HG03045 (cell line): ENCODE measurements around the gene REXO5.
"Not testable (repeated sequence)": the region's sequence is repeated elsewhere in the genome, so short reads cannot be mapped to it uniquely, and the experiment has no call there.

ENCODE experiments used
- ATAC-seq: cut with Tn5 transposase; IDR thresholded peaks from one replicate; pipeline ENCODE4 v1.9.1; 2021; ENCODE audit warnings: mild to moderate bottlenecking, moderate library complexity; ENCODE audit not compliant: unreplicated experiment

Gene REXO5

DNA sequence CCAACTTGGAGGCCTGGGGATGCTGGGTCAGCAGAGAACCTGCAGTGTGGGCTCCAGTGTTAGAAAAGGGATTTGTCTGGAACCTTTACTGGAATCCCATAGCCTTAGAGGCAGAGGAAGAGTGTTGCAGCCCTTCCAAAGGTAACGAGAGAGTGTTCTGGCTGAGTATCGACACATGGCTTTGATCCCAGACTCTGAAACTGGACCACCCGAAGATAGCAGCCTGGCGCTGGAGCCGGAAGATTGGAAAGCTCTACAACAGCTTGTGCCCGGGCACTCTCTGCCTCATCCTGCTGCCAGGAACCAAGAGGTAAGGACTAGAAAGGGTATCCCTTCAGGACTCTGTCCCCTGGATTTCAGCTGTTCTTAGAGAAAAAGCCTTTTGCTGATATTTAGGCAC lies 39.7 kb downstream of the REXO5 start:
- ATAC-seq: no peak

DNA sequence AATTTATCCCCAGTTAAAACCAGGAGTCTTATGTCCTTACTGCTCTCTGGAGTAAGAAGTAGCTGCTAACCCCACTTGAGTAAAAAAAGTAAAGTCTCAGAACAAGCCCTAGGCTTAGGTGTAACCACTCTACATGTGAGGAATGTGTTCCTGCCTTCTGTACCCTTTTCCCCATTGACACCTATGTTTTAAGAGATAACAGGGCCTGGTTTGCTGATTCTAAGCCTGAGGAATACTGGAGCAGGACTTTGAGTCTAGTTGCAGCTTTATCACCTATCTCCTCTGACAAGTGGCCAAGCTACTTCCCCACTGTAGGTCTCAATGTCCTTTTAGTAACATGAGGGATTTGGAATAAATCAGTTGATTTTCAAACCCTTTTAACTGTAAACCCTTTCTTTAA lies 40.2 kb downstream of the REXO5 start:
- ATAC-seq: no peak

DNA sequence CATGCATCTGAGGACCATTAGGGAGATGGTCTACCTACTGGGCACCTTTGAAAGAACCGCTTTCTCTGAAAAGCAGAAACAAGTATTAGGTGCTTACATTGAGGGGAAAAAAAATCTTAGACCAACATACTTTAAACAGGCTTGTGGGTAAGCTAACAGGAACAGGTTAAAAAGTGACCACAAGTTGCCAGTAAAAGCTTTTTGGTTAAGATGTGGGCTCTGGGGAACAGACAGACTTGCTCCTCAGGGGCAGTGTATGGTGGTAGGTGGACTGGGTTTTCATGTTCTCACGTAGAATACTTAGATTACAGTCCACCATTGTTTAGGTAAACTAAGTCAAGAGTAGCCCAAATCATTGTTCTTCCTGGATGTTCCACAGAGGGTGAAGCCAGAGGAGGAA lies 41.2 kb downstream of the REXO5 start:
- ATAC-seq: no peak

DNA sequence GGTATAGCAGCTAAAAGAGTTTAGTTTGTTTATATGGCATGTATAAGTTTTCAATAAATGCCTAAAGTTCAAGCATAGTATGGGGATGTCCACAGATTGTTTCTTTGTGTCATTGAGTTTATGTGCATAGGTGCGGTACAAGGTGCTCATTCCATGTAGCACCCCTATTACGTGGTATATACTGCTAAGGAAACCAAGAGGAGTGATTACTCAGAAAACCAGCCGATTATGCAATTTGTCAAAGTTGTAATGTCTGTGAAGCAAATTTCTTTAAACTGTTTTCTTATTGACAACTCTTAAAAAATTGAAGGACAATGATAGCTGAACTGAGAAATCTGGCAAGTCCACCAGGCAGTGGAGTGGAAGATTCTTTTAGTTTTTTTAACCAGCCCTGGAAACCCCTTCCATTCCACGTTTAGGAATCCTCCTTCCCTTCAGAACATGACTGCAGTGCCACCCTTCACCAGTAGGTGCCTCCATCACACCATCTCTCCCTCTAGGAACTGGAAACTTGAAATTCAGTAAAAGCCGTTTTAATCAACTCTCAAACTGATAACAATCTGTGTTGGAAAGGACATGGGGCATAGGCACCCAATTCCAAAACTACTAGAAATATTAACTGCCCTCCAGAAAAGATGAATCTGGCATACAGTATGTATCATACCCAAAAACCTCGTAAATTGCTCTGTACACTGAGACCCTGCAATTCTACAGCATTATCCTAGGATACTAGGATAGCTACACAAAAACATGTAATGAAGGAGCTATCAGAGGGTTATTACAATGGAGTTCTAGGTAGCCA lies 43.5 kb downstream of the REXO5 start:
- no peak for ATAC-seq

DNA sequence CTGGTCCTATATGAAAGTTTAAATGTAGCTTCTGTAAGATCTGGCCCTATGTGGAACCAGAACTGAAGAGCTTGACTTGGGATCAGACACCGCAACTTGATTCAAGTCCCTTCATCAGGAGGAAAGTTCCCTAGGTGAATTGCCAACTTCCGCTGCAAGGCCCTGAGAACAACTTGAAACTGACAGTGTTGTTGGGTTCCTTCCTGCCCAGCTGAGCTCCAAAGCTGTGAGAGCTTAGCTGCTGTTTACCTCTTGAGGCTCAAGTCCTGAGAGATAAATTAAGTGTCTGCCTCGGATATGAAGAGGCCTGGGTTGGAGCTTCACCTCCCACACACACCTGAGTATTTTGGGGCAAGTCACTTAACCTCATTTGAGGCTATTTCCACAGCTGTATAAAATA lies 44.7 kb downstream of the REXO5 start:
- no peak for ATAC-seq

DNA sequence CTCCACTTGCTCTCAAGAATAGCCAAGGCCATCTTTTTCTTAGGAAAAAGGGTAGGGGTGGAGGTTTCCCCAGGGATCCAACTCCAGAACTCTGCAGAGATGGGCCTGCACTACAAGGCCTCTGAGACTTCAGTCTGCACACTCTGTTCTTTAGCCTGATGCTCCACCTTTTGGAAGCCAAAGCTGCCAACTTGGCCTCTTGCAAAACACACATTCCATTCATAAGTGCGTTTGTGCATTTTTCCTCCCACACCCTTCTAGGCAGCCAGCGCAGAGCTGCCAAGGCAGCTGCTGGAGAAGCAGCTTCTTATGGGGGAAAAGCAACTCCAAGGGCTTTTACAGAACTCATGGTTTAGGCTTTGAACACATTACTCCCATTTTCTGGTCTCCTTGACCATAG lies 45.3 kb downstream of the REXO5 start:
- ATAC-seq: no peak

DNA sequence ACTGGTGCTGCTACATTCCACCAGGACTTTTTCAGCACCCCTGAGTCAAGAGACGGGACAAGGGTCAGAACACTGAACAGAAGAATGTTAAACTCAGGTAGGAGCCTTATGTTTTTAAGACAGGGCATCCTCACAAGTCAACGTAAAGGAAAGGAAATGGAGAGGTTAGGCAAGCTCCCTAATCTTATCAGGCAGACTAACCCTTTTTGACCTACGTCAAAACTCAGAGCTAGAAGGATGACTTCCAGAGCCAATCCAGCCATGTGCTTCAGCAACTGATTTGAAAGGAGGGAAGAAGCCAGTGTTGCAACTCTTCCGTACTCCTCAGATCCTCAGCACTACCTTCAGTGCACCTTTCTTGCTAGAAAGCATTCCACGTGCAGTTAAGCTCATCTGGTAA lies 46.8 kb downstream of the REXO5 start:
- no peak for ATAC-seq

DNA sequence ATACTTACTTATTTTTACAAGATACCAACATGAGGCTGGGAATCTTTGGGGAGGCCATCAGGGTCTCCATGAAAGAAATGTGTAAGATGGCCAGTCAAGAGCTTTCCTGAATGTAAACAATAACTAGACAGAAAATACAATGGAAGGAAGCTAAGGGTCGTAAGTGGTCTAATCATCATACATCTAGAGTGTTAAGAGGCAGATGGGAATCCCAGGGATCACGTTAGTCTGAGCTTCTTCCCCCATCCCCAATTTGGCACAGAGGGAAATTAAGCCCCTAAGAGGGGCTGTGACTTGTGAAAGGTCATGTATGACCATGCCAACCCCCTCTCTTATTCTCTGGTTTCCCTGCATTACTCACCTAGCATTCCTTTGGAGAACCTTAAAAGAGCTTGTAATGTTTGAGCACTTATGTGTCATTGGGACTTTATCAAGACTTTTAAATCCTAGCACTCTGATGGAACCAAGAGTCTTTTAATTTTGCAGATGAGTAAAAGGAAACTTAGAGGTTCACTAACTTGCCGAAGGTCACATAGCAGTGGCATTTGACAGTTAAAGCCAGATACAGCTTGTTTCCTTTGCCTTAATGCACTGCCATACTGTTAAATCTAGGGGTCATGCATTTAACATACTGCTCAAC lies 47.8 kb downstream of the REXO5 start:
- ATAC-seq: no peak

DNA sequence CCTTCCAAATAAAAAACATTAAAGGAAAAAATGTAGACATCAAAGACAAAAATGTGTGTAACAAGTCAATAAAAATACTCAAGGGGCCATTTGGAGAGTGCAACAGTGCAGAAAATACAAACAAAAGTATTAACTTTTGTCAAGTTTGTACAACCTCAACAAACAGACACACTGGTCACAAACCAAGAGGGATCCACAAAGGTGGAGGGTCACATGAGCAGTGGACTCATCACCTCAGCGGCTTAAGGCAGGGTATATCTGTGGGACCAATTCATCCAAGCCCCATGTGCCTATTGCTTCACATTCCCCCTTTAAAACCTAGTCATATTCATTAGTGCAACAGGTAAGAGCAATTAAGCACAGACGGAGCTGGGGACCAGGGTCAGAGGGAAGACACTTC lies 48.6 kb downstream of the REXO5 start:
- ATAC-seq: no peak

DNA sequence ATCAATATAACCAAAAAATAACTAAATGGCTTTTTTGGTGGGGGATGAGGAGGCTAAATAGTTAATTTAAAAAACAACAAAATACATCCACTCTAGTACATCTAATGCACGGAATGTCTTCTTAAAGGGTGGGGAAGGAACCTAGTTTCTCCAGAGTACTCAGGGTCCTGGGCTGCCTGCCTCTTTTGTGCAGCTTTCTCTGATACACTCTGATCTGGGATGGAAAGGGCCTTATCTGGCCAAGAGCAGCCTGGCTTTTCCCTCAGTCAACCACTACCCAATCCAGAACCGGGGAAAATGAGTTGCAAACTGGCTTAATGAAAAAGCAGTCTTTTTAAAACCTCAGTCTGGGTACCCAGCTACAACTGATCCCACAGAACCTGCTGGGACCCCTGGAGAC lies 51.0 kb downstream of the REXO5 start:
- no peak for ATAC-seq

DNA sequence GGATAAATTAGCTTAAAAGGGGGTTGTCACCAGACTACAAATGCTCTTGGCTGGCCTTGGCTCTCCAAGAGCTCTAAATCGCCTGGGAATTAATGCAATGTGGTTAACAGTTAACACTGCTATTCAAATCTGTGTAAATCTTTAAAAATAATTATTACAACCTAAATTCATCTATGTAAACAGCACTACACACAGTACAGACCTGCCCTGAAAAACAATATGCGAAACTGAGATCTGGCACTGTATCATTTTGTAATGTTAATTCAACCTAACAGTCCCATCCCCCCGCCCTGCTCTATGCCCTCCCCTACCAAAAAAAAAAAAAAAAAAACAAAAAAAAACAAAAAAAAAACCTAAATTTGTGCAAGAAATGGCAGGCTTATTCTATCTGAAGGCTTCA lies 52.9 kb downstream of the REXO5 start:
- no peak for ATAC-seq

DNA sequence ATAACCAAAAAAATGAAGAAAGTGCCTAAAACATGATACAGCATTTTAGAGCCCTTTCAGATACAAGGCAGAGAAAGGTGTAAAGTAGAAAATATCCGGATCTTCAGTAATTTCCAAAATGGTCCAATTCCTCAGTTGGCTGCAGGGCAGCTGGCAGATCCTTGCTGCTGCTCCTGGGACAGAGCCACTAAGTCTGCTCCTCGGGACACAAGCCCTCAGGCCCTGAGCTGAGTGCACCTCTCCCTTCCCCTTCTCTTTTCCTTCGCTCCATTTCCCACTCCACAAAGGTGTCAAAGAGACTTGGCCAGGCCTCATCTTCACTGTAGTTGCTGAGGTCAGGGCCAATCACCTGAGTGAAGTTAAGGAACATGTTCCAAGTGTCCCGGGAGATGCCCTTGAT lies 53.4 kb downstream of the REXO5 start:
- ATAC-seq: no peak

DNA sequence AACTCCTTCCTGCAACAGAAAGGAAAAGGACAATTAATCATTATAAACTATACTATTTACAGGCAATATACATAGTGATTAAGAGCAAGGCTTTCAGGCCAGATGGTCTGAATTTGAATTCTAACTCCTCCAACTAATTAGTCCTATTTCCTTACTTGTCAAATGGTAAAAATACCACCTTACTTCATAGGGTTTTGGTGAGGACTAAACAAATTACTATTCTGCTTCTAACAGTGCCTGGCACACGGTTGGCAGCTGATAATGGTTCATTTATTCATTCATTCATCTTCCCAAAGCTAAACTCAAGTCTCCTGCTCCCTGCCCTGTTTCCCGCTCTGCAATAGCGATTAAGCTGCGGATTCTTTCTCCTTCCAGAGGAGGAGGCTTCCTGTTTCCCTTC lies 54.0 kb downstream of the REXO5 start:
- no peak for ATAC-seq

DNA sequence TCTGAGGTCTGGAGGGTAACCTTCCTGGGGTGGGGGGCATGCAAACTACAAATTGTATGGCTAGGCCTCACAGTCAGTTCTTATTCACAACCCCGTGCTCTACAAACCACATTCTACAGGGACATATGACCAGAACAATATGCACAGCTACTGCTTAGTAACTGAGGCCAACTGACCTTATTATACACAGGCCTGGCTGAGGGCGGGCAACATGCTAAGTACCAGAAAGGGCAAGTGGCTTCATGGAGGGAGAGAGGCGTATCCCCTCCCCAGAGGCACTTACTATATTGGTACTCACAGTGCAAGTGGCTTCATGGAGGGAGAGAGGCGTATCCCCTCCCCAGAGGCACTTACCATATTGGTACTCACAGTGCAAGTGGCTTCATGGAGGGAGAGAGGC lies 54.7 kb downstream of the REXO5 start:
- not testable (repeated sequence) for ATAC-seq

DNA sequence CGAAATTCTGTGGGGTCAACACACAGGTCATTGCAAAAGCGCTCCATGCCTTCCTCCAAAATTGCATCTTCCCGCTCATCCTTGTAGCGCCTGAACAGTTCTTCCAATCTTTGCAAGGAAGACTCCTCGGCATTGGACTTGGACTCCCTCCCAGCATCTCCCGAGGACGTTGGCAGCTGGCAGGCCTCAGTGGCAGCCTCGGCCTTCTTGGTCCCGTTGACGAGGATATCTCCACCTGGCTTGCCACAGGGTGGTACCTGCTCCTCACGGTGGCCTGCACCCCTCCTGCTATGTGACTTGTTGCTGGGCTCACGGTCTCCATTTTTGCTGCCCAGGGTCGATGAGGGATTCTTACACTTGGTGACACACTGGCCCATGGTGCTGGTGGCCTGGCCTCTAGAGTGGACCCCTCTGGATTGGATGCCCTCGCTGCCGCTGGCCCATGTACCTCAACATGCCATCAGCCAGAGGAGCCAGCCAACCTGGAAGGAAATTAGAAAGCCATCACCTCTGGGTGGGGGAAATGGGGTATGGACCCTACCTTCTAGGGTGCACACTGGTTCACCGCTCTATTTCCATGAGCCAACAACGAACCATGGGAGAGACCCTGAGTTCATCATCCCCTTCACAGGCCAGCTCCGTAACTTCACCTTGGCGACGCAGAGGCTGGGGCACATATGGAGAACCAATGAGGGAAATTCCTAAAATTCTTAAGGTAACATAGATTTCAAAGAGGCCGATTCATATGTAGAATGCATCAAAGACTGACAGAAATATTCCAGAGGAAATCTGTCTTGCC lies 56.0 kb downstream of the REXO5 start:
- no peak for ATAC-seq

DNA sequence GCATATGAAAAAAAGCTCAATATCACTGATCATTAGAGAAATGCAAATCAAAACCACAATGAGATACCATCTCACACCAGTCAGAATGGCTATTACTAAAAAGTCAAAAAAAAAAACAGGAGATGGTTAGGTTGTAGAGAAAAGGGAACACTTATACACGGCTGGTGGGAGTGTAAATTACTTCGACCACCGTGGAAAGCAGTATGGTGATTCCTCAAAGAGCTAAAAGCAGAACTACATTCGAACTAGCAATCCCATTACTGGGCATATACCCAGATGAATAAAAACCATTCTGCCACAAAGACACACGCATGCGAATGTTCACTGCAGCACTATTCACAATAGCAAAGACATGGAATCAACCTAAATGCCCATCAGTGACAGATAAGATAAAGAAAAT lies 58.0 kb downstream of the REXO5 start:
- ATAC-seq: not testable (repeated sequence)

DNA sequence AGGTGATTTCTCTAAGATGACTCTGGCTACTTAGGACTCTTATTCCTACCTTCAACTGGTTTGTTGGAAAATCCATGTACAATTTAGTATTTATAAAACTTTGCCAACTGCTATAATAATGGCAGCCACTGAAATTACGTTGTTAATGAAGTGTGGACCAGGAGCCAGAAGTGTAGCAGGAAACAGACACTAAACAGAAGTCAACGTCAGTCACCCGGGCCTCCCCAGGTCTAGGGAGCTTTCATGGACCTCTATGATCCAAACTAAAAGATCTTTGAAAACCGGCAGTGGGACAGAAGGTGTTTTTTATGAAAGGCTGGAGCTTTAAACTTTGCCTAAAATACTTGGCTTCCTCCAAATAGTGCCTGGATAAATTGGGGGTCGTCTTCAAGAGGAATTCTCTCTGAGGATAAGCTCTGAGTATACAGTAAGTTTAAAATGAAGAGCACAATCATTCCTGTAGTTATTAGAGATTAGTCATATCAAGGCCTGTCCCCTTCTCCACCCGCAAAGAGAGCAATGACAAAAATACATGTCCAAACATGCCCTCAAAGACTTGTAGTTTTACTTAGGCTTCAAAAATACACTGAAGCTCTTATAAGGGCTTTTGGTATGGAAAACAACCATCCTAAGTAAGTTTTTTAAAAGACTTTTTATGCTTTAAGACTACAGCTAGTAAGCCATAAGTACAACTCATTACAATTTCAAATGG lies 59.2 kb downstream of the REXO5 start:
- ATAC-seq: peak; percentile 63

DNA sequence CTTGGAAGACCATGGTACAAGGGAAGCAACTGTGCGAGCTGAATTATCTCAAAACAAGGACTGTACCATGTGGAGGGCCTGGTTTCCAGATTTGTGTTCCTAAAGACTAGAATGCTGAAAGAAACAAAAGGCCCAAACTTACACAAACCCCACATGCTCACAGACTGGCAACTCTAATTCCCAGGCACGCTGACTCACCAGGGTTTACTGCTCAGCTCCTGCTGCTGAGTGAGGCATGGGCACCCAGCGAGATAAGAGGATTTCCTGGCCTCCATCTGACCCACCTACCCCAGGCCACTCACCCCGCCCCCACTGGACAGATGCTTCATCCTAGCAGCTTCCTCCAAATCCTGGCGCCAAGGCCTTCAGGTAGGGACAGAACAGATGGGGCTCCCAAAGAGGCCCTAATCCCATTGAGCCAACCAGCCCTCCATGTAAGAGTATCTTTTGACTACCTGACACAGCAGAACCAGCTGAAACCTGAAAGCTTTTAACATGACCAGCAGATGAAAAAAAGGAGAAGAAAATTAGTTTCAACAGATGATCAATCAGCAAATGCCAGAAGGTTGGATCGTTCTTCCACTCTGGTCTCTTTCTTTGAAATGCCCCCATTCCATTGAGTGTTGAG lies 59.9 kb downstream of the REXO5 start:
- ATAC-seq: no peak

DNA sequence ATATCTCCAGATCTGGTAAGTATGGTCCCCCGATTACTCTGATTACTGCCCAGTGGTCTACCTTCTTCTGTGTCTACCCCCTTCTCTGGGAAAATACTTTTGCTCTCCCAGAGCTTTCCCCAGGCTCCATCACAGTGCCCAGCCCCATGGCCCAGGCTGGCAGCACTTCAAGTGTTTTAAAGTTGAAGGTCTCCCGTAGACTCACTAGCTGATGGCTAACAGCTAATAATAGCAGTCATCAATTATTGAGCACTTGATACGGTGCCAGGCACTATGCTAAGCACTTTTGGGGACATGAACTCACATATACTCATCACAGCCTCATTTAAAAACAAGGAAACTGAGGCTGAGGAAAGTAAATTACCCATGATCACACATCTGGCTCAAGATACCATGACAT lies 60.5 kb downstream of the REXO5 start:
- no peak for ATAC-seq

DNA sequence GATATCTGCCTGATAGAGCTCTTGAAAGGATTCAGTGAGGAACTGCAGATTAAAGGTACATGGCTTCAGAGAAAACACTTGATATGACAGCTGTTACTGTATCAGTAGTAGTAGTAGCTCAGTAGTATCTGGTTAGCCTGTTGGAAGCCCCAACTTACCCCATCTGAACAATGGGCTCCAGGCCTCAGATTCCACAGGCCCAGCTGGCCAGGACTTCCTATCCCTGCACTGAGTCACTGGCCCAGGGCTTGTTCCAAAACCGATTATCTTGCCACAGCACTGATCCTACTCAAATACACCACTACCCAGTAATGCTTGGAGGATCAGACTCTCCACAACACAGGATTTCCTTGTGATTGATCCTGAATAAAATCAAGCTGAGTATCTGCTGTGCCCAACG lies 61.3 kb downstream of the REXO5 start:
- ATAC-seq: no peak

DNA sequence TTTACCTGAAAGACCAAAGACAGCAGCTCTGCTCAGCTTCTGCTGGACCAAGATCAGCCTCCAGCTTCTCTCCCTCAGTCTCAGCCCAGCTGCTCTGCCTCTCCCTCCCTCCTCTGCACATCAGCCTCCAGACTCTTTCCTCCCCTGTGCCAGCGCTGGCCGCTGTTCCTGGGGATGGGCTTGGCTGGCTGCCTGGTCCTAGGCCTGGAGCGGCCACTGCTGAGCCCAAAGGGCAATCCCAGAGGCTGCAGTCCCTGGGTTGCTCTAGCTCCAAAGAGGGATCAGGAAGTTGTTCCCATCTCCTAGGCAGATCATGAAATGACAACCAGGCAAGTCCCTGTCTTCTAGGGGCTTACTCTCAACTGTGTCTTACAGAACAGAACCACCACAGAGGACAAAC lies 62.6 kb downstream of the REXO5 start:
- no peak for ATAC-seq
